GOT3 (cell line): ENCODE results near the gene ZCCHC14.

Source experiments
- DNase-seq: peaks from one replicate; lab custom pipeline; 2025; ENCODE audit warnings: mixed read lengths; lab: John Stamatoyannopoulos, UW

Gene ZCCHC14

GRCh38 chr16:87457061-87457611 lies 35.7 kb downstream of the ZCCHC14 start:
- DNase-seq = no peak

GRCh38 chr16:87454391-87454790 lies 38.4 kb downstream of the ZCCHC14 start:
- no peak for DNase-seq

- DNase-seq = no peak
These were observed 39.5 kb downstream of the ZCCHC14 start for GRCh38 chr16:87453326-87453725.

GRCh38 chr16:87451563-87452210 lies 41.1 kb downstream of the ZCCHC14 start:
- no peak for DNase-seq

GRCh38 chr16:87448866-87449265 lies 44.0 kb downstream of the ZCCHC14 start:
- DNase-seq = no peak

GRCh38 chr16:87447323-87447722 lies 45.5 kb downstream of the ZCCHC14 start:
- DNase-seq = no peak

GRCh38 chr16:87446479-87446878 lies 46.3 kb downstream of the ZCCHC14 start:
- no peak for DNase-seq

GRCh38 chr16:87445486-87445885 lies 47.3 kb downstream of the ZCCHC14 start:
- DNase-seq = no peak

- no peak for DNase-seq
These were observed 48.9 kb downstream of the ZCCHC14 start for GRCh38 chr16:87443964-87444363.

GRCh38 chr16:87443016-87443415 lies 49.8 kb downstream of the ZCCHC14 start:
- DNase-seq = no peak

- DNase-seq = no peak
These were observed 50.2 kb downstream of the ZCCHC14 start for GRCh38 chr16:87442581-87442966.

GRCh38 chr16:87441886-87442580 lies 50.8 kb downstream of the ZCCHC14 start:
- DNase-seq = no peak

GRCh38 chr16:87439926-87440325 lies 52.9 kb downstream of the ZCCHC14 start:
- no peak for DNase-seq

- DNase-seq = no peak
These were observed 54.2 kb downstream of the ZCCHC14 start for GRCh38 chr16:87438611-87438985.

- no peak for DNase-seq
These were observed 54.8 kb downstream of the ZCCHC14 start for GRCh38 chr16:87437911-87438610.

GRCh38 chr16:87437327-87437726 lies 55.5 kb downstream of the ZCCHC14 start:
- DNase-seq = no peak

GRCh38 chr16:87436225-87437172 lies 56.3 kb downstream of the ZCCHC14 start:
- no peak for DNase-seq

- no peak for DNase-seq
These were observed 57.2 kb downstream of the ZCCHC14 start for GRCh38 chr16:87435372-87436224.

GRCh38 chr16:87434146-87434667 lies 58.6 kb downstream of the ZCCHC14 start:
- no peak for DNase-seq

GRCh38 chr16:87432330-87432915 lies 60.4 kb downstream of the ZCCHC14 start:
- no peak for DNase-seq
